Liver (tissue), 3 donors: Measurements from ENCODE around the gene PCNT.
"Not testable (repeated sequence)": the region's sequence is repeated elsewhere in the genome, so short reads cannot be mapped to it uniquely, and the experiment has no call there.

ENCODE experiments used
- CTCF ChIP-seq: fragments of 150-350 bp; IDR thresholded peaks from 2 replicates; pipeline ENCODE4 v1.5.1; 2017; ENCODE audit warnings: improper control_type of control experiment, low read depth, low read length; ENCODE audit not compliant: missing input control
- EGR1 ChIP-seq, 2 donors: IDR thresholded peaks; 2 replicates each; pipeline ENCODE4 v1.6.1; 2016 to 2018; ENCODE audit warnings: antibody characterized with exemption in 2 of 2, low read depth in 2 of 2
- GABPA ChIP-seq, 2 donors: IDR thresholded peaks in 1 of 2; conservative IDR thresholded peaks in 1 of 2; 2 replicates each; pipeline ENCODE4 v1.6.1; 2016; ENCODE audit warnings: antibody characterized with exemption in 2 of 2, mild to moderate bottlenecking in 1 of 2, moderate library complexity in 1 of 2
- MAX ChIP-seq: IDR thresholded peaks from 2 replicates; pipeline ENCODE4 v1.6.1; 2016; ENCODE audit warnings: antibody characterized with exemption
- NR2F2 ChIP-seq: IDR thresholded peaks from 2 replicates; pipeline ENCODE4 v1.6.1; 2016; ENCODE audit warnings: antibody characterized with exemption
- RAD21 ChIP-seq, 2 donors: IDR thresholded peaks; 2 replicates each; pipeline ENCODE4 v1.6.1; 2016; ENCODE audit warnings: antibody characterized with exemption in 2 of 2, mild to moderate bottlenecking in 2 of 2
- REST ChIP-seq: IDR thresholded peaks from 2 replicates; pipeline ENCODE4 v1.6.1; 2016; ENCODE audit warnings: antibody characterized with exemption, mild to moderate bottlenecking
- RXRA ChIP-seq, 2 donors: IDR thresholded peaks; 2 replicates each; pipeline ENCODE4 v1.6.1; 2017 to 2018; ENCODE audit warnings: antibody characterized with exemption in 2 of 2, mild to moderate bottlenecking in 1 of 2
- SP1 ChIP-seq: IDR thresholded peaks from 2 replicates; pipeline ENCODE4 v1.6.1; 2018; ENCODE audit warnings: antibody characterized with exemption, mild to moderate bottlenecking
- TAF1 ChIP-seq: conservative IDR thresholded peaks from 2 replicates; pipeline ENCODE4 v1.6.1; 2016; ENCODE audit warnings: antibody characterized with exemption, mild to moderate bottlenecking
- YY1 ChIP-seq: IDR thresholded peaks from 2 replicates; pipeline ENCODE4 v1.6.1; 2016; ENCODE audit warnings: antibody characterized with exemption, mild to moderate bottlenecking
- donor health status: healthy.
- donor health status: healthy.

- TF ChIP-seq REST; CTCF; TAF1; MAX; RAD21 (IDR thresholded peaks at IDR 0.05); RXRA (IDR thresholded peaks at IDR 0.05); EGR1 (IDR thresholded peaks at IDR 0.05; ENCODE audit: low read depth in 2 of 2); YY1; GABPA (IDR thresholded peaks at IDR 0.05 in 1 of 2, conservative IDR thresholded peaks at IDR 0.05 in 1 of 2); NR2F2; SP1: not testable (repeated sequence)
Observed at GRCh38 chr21:46372947-46373346, 49.0 kb downstream of the PCNT start.
